HG03469 (cell line): ENCODE measurements around the gene RUNX2.

Source experiments
- ATAC-seq: cut with Tn5 transposase; IDR thresholded peaks from one replicate; pipeline ENCODE4 v1.9.1; 2021; ENCODE audit warnings: mild to moderate bottlenecking, moderate library complexity, moderate number of reproducible peaks; ENCODE audit not compliant: unreplicated experiment

Gene RUNX2

DNA sequence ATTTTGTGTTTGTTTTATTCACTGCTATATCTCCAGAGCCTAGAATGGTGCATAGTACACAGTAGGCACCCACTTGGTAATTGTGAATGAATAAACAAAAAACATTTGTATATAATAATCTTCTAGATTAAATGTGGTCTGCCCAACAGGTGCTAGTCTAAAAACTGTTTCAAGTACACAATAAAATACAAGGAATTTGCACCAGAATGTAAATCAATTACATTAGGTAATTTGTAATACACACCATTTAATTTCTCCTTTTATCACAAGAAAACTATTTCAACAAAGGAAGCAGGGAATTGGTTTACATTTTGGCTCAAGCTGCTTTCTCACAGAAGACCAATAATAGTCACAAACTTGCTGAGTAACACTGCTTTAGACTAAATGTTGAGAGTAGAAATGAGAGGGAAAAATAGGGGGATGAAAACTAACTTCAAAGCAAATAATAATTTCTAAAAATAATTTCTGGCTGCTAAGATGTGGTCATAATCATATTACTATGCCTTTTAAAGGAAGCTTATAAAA is 22.1 kb downstream of the RUNX2 start:
- ATAC-seq: no peak

DNA sequence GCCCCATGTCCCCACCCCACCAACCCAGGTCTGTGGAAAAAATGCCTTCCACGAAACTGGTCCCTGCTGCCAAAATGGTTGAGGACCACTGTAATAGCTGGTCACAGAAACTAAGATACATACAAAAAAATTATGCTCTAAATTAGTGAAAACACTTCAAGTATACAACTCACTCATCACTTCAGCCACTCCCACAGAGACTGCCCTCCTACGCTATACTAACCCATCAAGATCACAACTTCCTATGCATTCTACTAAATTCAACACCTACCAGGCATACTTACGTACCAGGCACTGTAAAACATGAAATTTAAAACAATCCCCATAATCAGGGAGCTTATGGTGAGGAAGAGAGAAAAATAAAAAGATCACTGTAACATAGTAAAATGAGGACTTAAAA is 22.9 kb downstream of the RUNX2 start:
- ATAC-seq: no peak

DNA sequence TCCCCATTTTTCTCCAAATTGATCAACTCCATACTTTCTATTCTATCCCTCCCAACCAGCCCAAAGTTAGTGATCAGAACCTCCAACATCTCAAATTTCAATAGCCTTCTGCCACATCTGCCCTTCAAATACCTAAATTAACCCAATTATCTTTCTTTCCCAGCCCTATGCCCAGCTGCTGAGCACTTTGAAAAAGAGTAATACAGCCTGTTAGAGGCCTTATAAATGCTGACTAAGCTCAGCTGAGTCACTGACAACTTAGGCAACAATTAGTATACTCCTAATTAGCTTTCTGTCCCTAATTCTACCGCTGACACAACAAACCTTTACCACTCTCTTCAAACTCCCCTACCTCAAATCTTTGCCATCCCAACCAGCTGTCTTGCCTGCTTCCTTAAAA is 23.5 kb downstream of the RUNX2 start:
- no peak for ATAC-seq

DNA sequence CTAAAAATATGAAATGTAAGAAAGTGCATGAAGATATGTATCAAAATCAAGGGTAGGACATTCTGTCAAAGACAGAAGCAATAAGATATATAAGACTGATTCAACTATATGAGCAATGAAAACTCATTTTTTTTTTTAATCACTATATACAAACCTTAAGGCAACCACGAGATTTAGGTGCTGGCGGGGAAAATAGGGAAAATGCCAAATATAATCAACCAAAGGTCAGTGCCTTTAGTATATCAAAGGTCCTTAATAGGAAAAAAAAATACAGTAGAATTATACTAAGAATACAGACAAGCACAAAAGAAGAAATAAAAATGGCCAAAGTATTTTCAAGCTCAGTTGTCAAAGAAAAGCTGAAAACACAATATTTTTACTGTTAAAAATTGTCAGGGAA is 25.5 kb downstream of the RUNX2 start:
- ATAC-seq: no peak

DNA sequence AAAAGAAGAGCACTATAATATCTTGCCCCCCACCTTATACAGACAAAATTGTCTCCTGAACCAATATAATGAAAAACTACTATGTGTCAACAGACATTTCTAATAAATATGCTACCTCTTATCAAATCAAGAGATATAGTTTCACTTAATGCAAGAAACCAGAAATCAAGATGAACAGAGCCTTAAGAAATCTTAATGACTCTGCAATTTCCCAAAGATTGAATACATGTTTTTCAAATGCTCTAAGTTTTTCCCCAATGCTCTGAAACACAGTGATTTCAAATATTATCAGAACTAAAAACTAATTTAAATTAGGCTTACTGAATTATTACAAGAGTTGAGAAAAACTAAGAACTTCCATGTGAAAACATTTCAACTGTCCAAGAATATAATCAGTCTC is 36.3 kb downstream of the RUNX2 start:
- no peak for ATAC-seq

DNA sequence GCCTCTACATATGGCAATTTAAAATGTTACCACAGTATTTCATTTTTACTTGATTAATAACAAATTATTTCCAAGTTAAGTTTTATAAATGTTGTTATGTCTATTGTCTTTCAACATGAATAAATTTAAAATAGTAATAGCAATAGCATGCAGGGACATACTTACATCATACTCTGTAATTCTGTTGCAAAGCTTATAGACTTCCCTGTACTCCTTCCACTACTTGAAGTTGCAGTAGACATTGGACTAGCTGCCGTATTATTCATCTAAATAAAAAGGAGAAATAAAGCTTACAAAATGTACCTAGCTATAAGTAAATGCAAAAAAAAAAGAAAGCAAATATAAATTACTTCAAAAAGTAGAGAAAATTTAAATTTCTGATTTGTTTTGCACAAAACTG is 36.9 kb downstream of the RUNX2 start:
- no peak for ATAC-seq

DNA sequence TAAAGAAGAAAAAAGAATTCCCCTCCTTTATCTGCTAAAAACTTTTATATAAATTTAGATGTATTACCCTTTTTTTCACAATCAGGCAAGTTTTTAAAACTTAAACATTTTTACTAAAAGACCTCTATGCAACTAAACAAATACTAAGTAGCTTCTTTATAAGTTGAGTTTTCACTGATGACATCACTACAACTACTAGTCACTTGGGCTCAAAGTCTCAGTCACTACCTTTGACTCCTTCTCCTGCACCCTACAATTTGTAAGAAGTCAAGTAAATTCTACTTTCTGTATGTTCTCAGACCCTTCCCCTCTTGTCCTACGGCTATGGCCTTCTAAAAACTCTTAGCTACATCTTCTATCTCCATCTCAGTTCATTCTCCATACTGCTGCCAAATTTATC is 38.4 kb downstream of the RUNX2 start:
- no peak for ATAC-seq

DNA sequence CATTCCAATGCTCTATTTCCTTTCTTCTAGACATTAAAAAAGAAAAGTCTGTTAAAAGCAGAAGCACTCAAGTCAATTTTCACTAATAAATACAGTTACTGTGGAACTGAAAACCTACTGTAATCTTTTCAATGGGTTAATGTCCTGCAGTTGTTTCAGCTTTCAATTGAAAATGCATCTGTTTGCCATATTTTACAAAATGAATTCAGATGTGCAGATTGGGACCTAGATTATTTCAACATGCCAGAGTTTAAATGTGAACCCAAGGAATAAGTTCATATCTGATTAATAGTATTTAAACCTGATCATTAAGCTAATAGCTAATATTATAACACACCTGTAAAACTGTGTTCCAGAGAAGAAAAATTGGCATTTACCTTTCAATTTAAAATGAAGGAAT is 39.9 kb downstream of the RUNX2 start:
- ATAC-seq: no peak

DNA sequence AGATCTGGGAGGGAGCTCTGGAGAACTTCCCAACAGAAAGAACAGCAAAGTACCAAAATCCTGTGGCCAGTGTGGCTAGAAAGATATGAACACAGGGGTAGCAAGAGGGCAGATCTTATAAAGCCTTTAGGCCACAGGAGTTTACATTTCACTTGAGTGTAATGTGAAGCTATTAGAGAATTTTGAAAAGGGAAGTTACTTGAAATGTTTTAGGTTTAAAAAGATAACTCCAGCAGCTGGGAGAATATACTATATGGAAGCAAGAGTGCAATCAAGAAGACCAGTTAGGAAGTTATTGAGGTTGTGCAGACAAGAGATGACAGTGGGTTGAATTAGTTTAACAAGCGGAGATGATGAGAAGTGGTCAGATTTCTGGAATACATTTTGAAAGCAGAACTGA is 41.7 kb downstream of the RUNX2 start:
- no peak for ATAC-seq

DNA sequence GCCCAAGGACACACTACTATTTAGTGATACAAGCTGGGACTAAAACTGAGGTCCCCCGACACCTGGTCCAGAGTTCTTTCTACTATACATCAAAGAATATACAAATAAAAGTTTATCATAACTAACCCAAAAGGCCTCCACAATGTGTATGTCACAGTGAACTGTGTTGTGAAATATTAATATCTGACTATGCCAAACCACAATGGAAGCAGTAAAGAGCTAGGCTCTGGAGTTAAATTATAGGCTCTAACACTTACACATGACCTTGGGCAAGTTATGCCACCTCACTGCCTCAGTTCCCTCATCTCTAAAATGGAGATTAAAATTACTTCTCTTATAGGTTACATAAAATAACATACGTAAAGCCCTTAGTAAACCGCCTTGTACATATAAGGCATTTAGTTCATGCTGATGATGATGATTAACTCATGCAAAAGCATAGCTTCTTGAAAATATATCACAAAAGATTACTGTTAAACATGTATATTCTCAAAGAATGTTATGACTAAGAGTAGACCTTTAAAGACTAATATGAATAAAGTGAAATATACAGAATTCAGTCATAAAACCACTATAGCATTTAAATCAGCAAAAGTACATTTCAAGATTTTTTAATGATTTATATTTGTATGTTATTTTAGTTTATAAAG is 43.9 kb downstream of the RUNX2 start:
- no peak for ATAC-seq

DNA sequence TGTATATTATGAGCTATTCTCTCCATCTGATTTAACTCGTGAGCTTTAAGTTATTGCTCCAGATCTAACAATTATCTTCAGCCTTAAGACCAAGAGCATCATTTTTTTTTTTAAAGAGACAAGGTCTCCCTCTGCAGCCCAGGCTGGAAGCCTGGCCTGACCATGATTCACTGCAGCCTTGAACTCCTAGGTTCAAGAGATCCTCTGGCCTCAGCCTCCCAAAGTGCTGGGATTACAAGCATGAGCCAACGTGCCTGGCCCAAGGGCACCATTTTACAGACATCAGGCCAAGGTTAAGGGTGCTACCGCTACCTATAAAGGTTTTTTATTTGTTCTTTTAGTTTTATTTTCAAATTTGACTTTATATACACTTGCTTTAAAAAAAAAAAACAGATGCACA is 47.3 kb downstream of the RUNX2 start:
- no peak for ATAC-seq

DNA sequence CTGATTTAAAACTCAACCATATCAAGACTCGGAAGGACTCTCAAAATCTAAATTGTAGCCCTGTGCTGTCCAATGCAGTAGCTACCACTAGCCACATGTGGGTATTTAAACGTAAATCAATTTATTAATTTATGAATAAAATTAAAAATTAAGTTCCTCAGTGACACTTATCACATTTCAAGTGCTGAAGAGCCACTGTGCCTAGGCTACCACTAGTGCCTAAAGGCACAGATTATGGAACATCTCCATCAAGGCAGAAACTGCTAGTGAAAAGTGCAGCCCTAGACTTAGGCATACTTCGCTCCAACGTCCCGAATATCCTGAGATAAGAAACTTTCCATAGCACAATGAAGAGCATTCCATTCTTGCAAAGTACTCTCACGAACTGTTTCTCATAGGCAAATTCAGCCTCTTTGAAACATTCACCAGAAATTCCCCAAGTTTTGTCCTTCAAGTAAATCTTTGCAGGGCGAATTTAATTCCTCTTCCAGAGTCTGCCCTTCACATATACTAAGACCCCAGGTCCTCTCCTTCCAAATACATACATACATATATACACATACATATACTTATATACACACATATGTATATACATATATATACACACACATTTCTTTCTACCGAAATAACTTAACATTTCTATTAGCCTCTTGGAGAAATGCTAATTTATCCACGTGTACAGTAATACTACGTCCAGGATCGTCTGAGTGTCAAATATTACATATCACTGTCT is 48.3 kb downstream of the RUNX2 start:
- ATAC-seq: no peak

DNA sequence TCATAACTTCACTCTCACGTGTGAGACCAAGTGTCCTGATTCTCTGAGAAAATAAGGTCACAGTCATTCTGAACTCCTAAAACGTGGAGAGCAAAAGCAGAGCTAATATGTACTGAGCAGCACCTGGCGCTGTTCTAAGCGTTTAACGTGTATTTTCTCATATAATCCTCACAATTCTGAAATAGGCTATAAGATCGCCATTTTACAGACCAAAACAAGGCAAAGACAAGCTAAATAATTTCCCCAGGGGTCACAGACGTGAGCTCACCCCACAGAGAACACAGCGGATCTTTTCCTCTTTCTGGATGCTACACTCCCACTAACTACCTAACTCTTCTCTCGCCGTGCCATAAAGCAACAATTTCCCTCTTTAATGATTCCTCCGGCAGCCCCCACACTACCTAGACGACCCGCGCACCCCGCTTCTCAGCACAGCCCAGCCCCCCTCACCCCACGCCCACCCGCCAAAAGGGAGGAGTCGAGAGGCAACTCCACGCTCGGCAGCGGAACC is 49.0 kb downstream of the RUNX2 start:
- ATAC-seq: no peak

DNA sequence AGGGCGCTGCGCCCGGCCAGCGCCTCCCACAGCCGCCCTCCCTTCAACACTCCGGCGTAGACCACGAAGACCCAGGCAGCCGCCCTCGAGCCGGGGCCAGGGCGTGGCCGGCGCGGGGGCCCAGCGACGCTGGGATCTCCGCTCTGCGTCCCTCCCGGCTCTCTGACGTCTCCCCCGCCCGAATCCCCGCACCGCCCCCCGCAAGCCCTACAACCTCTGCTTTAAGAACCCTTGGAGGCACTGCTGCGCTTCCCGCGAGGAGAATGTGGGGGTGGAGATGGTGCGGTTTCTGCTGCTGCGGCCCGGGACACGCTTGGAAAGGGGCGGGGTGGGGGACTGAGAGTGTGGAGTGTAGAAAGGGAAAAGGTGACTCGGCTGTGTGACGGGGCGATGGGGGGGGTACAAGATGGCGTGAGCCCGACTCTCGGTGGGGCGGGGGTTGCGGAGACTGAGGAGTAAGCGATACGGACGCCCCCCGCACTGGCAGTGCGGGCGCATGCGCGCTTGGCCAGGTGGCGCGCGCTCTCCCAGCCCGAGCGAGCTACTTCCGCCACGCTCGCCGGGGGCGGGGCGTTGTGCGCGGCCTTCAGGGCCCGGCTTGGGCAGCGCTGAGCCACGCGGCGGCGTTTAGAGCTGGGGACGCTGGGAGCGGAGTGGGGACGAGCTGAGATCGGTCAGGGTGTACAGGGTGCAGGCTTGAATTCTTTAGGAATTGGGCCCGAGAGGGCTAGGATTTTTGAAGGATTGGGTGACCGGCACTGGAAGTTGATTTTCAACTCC is 49.6 kb downstream of the RUNX2 start, which contains the start of gene SUPT3H:
SUPT3H (minus strand) TSS at position 381 of the 780 bp plus-strand sequence.
- peak; percentile 81 for ATAC-seq

DNA sequence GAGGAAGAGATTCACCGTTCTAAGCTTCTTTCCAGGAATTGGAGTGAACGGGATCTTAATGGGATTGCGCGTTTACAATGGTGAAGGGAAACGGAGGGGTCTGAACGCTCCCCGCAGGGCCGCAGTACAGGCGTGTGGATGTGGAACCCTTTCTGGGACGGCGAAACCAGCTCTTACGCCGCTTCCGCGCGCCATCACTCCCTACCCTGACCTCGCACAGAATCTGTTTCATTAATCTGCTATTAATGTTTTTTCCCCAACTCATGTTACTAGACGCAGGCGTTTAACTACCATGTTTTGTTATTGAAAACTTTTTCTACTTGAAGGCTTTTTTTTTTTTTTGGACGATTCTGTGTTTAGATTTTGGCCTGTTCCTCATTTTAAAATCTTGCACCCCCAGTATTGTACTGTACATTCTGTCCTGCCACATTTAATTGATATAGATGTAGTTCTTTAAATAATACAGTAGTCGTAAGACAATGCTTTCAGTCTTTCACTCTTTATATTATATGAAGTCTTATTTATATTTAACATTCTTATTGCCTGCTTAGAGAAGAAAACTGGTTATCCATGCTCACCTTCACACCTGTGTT is 50.3 kb downstream of the RUNX2 start:
- no peak for ATAC-seq

DNA sequence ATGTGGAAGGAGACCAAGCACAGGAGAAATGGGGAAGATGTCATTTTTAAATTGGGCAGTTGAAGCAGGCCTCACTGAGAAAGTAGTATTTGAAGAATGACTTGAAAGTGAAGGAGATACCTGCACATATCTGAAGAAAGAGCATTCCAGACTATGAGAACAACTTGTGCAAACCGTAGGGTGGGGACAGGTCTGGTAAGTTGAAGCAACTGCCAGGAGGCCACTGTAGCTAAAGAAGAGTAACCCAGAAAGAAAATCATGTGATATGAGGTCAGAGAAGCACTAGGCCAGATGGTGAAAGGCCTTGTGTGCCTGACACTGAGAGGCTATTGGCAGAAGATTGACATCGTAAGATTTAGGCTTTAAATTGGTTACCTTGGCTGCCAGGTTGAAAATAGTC is 54.3 kb downstream of the RUNX2 start:
- no peak for ATAC-seq

DNA sequence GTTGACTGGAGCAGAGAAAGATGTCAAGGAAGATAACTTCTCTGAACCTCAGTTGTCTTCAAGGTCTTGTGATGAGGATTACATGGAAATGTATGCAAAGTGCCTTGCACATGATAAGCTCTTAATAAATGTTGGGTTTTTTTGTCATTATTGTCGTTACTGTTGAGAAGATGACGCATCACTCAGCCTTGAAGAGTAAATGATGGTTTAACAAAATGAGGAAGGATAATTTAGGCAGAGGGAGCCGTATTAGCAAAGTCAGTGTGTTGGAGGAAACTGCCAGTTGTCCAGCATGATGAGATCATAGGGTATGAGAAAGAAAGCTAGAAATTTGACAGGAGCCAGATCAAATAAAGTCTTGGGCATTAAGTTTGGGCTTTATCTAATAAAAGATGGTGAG is 58.4 kb downstream of the RUNX2 start:
- no peak for ATAC-seq

DNA sequence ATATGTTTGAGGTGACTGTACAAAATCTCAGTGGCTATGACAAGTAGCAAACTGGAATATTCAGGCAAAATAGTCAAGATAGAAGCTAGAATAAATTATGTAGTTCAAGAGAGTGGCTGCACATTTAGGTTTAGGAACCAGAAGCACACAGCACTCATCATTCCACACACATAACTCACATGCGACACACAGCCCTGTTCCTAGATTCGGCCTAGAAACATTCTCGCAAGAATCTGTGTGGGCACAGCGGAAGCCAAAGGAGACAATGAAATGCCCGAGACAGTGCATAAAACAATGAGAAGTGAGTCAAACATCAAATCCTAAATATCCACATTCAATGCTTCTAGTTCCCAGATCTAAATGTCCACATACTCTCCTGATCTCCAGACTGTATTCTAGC is 59.1 kb downstream of the RUNX2 start:
- ATAC-seq: no peak

DNA sequence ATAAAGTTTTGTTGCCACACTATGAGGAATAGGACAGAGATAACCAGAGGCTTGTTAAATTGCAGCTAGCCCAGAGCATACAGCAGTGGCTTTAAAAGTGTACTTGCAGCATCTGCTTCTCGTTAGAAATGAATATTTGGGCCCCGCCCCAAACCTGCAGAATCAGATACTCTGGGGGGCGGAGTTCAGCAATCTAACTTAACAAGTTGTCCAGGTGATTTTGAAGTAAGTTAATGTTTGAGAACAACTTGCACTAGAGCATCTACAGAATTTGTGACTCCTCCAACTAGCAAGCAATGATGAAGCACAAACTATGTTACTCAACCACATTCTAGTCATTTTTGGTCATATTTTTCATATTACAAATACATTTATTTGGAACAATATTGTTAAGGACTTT is 60.2 kb downstream of the RUNX2 start:
- ATAC-seq: no peak

DNA sequence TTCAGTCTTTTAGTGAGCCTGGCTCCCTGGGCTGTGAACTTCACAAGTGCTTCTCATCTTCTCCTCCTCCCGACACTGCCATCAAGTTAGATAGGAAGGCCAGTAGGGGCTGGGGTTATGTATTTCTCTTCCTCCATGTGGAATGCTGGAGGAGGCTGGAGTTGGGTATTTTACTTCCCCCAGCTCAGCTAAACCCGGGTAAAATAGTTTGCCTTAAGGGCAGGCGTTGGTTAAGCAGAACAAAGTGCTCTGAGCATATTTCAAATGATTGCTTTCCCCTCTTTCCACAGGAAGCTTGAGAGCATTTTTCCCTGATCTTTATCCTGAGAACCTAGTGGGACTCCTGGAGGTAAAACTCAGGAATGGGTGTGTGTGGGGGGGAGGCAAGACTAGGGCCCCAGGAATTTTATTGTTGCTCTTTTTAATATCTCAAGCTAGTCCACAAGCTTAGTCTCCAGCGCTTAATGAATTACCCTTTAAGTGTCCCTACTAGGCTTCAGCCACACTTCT is 66.5 kb downstream of the RUNX2 start:
- no peak for ATAC-seq
